ENCODE data around the gene ANTKMT. TPM values are rescaled to one million over a fixed set of nuclear protein-coding genes. Genes with fewer than 3 reads are reported as not detected.
A peak's percentile ranks its signal among the peaks of the same experiment; 100 is the strongest.
"Not testable (repeated sequence)": the region's sequence is repeated elsewhere in the genome, so short reads cannot be mapped to it uniquely, and the experiment has no call there.

Gene ANTKMT
- polyA plus RNA-seq, 3 donors, result 10.4 to 22.6 (median 21.6) TPM

DNA sequence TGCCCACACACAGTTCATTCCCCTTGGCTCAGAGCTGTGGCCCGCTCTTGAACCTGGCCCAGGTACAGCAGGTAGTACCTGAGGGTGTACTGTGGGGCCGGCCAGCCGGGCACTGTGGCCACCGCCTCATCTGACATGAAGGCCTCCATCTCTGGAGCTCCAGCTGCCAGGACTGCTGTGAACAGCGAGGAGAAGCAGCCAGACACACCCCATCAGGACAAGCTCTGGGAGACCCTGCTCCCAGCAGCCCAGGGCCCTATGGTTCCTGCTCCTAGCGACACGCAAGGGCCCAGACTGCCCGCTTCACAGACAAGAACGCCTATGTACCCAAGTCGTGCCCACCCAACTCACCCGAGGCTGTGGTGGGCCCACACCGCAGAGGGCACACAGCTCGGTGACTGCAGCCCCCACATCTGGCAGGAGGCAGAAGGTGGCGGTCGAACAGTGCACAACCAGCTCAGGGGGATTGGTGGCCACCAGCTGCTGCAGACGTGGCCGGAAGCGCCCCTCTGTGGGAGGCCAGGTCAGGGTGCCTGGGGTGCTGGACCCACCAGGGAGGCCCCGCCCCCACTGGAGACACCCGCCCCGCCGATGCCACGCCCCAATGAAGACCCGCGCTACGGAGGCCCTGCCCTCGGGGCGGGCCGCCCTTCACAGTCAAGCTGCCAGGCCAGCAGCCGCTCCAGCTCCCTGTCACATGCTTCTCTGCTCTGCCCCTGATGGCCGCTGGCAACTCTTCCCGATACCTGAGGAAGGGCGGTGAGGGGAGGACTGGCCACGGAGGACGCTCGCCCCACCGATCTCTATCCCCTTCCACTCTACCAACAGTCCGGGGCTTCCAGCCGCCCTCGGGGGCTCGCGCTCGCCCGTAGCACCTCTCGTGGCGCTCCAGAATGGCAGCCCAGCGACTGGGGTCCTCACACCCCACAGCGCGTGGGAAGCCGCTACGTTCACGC lies 41.8 kb upstream of the ANTKMT start:
- DNase-seq (ENCODE audit: extremely low read depth in 1 of 11, low read depth in 9 of 11, low spot score in 4 of 11), result peak in 5 of 11 donors; percentile 33 to 61 (median 47)

GRCh38 chr16:679814-680624 lies 40.9 kb upstream of the ANTKMT start, which contains the start of gene STUB1:
Gene STUB1, plus strand, starts transcription at chr16:680410. Its CDS starts 116 bp downstream, at chr16:680526.
- peak in 10 of 11 donors; percentile 47 to 83 (median 72) for DNase-seq (ENCODE audit: extremely low read depth in 1 of 11, low read depth in 9 of 11, low spot score in 4 of 11)

DNA sequence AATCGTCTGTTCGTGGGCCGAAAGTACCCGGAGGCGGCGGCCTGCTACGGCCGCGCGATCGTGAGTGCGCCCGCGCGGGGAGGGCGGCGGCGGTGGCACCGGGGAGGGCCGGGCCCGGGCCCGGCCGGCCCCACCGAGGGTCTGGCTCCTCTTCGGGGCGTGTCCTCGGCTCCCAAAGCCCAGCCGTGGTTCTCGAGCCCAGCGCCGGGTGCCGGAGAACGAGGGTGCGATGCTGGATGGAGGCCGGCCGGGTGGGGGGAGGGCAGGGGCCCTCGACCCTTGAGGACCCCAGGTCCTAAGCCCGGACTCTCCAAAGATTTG lies 40.4 kb upstream of the ANTKMT start:
- DNase-seq (ENCODE audit: extremely low read depth in 1 of 11, low read depth in 9 of 11, low spot score in 4 of 11), result no peak

DNA sequence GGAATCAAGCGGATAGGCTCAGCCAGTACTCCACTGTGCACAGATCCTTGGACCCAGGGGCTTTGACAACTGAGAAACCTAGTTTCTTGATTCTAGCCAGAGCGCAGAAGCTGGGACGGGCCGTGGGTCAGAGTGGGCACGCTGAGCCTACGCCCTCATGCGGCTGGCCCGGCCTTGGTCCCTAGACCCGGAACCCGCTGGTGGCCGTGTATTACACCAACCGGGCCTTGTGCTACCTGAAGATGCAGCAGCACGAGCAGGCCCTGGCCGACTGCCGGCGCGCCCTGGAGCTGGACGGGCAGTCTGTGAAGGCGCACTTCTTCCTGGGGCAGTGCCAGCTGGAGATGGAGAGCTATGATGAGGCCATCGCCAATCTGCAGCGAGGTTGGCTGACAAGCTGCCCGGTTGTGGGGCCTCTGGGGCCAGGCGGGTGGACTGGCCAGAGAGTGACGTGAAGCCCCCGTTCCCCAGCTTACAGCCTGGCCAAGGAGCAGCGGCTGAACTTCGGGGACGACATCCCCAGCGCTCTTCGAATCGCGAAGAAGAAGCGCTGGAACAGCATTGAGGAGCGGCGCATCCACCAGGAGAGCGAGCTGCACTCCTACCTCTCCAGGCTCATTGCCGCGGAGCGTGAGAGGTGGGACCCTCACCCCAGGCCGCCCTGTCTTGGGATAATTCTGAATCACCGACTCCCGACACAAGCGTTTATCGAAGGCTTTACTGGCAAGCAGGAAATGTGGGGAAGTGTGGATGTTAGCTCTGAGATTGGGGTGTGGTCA lies 39.8 kb upstream of the ANTKMT start:
- DNase-seq (ENCODE audit: extremely low read depth in 1 of 11, low read depth in 9 of 11, low spot score in 4 of 11), result no peak

- no peak for DNase-seq (ENCODE audit: extremely low read depth in 1 of 11, low read depth in 9 of 11, low spot score in 4 of 11)
Observed at GRCh38 chr16:681746-682427, 39.1 kb upstream of the ANTKMT start.

DNA sequence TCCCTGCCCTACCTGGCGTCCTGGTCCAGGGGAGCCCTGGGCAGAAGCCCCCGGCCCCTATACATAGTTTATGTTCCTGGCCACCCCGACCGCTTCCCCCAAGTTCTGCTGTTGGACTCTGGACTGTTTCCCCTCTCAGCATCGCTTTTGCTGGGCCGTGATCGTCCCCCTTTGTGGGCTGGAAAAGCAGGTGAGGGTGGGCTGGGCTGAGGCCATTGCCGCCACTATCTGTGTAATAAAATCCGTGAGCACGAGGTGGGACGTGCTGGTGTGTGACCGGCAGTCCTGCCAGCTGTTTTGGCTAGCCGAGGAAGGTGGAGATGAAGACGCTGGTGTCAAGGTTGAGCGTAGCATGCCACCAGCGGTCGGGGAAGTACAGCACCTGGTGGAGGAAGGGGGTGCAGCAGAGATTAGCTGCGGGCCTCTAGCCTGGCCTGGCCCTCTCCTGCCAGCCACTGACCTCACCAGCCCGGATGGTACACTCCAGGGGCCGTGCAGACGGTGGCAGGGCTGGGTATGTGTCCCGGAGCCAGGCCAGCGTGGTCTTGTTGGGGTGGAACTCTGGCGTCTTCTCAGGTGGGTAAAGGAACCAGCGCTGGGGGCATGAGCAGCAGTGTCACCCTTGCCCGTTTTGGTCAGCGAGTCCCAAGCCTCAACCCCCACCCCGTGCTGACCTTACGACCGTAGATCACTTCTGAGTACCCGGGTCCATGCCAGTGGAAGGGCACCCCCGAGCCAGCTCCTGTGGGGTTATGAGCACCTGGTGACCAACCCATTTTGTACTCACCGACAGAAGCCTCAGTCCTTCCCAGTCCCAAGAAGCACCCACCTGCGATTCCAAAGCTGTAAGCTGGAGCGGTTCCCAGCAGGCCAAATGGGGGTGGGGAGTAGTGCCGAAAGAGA lies 38.2 kb upstream of the ANTKMT start:
- no peak for DNase-seq (ENCODE audit: extremely low read depth in 1 of 11, low read depth in 9 of 11, low spot score in 4 of 11)

DNA sequence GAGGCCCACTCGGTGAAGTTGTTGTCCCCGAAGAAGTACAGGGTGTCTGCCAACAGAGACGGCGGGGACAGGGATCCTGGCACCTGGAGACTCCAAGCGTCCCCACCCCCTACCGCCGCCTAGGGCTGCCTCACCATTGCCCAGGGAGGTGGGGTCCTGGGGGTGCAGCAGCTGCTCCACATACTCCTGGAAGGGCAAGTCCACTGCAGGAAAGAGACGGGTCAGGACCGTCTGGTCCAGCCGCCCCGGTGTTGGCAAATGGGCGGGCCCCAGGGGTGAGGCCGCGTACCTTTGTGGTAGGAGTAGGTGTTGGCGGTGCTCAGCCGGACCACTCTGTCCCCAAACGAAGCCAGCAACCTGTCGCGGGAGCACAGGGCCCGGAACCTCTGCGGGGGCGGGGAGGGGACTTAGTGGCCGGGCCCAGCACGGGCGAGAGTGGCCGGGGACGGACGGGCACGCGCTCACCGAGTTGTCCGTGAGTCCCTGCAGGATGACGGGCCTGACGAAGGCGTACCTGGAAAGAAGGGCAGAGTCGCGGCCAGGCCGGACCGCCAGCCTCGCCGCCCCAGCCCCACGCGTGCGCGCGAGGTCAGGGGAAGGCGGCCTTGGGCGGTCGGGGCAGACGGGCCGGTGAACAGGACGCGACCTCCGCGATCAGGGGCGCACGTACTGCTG lies 37.4 kb upstream of the ANTKMT start:
- no peak for DNase-seq (ENCODE audit: extremely low read depth in 1 of 11, low read depth in 9 of 11, low spot score in 4 of 11)

DNA sequence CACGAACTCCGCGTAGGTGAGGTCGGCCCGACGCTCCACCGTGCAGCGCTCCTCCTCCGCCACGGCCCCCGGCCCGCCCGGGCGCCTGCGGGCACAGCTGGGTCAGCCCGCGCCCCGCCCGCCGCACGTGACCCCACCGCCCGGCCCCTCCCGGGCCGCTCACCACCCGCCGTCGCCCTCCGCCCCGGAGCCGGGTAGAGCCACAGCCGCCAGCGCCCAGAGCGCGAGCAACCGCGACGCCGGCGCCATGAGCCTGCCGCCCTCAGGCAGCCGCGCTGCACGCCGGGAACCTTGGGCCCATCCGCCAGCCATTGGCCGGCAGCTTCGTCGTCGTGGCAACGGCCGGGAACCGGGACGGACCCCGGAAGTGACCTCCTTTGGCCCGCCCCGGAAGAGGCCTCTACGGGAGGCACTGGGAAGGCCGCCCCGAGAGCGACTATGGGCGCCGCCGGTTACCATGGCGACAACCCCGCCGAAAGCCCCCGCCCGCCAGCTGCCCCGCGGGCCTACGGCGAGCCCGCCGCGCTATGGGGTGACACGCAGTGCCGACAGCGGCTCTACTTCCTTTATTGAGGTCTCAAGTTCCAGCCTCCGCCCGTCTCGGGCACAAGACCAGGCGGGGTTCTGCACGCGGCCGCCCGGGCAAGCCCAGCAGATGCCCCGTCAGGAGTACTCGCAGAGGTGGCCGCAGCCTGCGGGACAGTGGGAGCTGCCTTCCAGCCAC lies 36.7 kb upstream of the ANTKMT start, which contains the start of gene JMJD8:
TSS of gene JMJD8 (minus strand) at position 264 of the 724 bp plus-strand sequence. CDS start at position 249, 15 bp downstream.
- DNase-seq (ENCODE audit: extremely low read depth in 1 of 11, low read depth in 9 of 11, low spot score in 4 of 11), result peak; percentile 80 to 94 (median 91)

DNA sequence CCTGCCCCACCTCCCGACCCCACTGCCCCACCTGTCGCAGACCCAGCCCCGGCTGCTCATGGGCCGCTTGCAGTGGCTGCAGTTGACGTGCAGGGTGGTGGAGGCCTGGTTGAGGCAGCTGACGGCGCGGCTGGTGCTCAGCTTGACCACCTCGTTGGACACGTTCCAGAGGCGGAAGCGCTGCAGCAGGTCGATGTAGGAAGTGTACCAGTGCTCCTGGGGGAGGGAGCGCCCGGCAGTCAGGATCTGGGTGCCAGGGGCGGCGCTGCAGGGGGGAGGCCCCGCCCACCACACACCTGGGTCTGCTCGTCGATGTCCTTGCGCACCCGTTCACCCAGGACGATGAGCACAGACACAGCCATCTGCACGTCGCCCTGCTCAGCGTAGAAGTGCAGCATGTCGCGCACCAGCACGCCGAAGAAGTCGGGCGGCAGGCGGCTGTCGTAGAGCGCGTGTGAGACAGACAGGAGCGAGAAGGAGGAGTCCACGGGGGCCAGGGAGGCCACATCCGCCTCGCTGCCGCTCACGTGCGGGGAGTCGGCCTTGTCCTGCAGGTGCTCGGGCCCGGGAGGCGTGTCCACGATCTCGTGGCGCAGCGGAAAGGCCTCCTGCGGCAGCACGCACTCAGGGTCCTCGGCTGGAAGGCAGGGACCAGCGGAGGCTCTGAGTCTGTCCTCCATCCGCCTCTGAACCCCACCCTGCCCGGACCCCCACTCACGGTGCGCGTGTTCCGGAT lies 35.8 kb upstream of the ANTKMT start:
- DNase-seq (ENCODE audit: extremely low read depth in 1 of 11, low read depth in 9 of 11, low spot score in 4 of 11), result no peak

DNA sequence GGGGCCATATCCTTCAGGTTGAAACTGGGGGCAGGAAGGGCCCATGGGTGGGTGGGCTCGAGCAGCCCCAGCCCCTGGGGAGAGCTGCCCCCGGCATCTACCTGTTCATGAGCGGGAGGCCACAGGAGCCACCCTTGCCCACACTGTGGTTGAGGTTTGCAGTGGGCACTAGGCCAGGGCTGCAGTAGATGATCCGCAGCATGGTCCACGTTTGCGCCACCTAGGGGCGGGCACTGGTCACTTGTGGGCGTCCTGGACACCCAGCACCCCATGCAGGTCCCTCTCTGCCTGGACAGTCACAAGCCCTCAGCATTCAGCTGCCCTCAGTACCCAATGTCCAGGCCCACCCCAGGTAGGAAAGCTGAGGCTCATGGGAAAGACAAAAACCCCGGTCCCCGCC lies 35.0 kb upstream of the ANTKMT start:
- DNase-seq (ENCODE audit: extremely low read depth in 1 of 11, low read depth in 9 of 11, low spot score in 4 of 11), result no peak

DNA sequence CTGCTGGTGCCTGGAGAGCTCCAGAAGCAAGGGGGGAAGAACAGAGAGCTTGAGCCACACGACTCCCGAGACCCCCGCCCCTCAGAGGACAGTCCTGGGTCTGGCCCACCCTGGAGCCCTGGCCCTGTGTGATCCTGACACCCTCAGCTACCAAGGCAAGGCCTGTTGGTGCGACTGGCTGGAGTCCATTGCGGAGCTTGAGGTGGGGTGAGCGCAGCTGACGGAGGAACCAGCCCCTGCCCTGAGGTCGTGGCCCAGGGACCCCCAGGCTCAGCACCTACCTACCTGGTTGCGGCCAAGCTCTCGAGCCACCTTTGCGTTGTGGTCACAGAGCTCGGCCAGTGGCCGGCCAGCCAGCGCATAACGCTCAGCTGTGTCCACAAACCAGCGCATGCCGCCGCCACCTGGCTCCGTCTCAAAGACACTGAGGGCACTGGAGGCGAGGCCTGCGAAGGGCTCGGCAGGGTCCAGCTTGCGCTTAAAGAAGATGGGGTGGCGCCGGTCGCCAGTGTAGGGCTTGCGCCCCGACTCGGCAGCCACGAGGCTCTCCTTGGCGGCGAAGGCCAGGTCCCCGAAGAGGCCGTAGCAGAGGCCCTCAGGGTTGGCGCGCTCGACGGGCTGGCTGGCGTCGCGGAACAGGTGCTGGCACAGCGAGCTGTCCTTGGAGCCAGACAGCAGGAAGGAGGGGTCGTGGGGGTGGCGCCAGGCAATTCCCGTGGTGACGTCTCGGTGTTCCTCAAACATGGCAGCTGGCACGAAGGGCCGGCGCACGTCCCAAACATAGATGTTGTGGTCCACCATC lies 34.3 kb upstream of the ANTKMT start:
- DNase-seq (ENCODE audit: extremely low read depth in 1 of 11, low read depth in 9 of 11, low spot score in 4 of 11), result no peak

- DNase-seq (ENCODE audit: extremely low read depth in 1 of 11, low read depth in 9 of 11, low spot score in 4 of 11), result no peak
Observed at GRCh38 chr16:687499-687898, 33.4 kb upstream of the ANTKMT start.

- no peak for DNase-seq (ENCODE audit: extremely low read depth in 1 of 11, low read depth in 9 of 11, low spot score in 4 of 11)
Observed at GRCh38 chr16:689175-689897, 31.6 kb upstream of the ANTKMT start.

- DNase-seq (ENCODE audit: extremely low read depth in 1 of 11, low read depth in 9 of 11, low spot score in 4 of 11), result not testable (repeated sequence)
Observed at GRCh38 chr16:691242-691641, 29.7 kb upstream of the ANTKMT start.

Data from renal cortex interstitium (tissue), 11 donors.